GM08714 (cell line): ENCODE data around the gene FBXO11.

Experiments used
- H3K4me3 ChIP-seq: fragments of 200-500 bp; sonication (Bioruptor generic); 2 replicates; pipeline ENCODE4 v1.5.1; 2014; ENCODE audit warnings: mild to moderate bottlenecking, low read length, inconsistent platforms
- ZNF274 ChIP-seq: IDR thresholded peaks from 2 replicates; pipeline ENCODE4 v1.6.1; 2012; ENCODE audit warnings: mild to moderate bottlenecking, low read depth, low read length

Gene FBXO11

DNA sequence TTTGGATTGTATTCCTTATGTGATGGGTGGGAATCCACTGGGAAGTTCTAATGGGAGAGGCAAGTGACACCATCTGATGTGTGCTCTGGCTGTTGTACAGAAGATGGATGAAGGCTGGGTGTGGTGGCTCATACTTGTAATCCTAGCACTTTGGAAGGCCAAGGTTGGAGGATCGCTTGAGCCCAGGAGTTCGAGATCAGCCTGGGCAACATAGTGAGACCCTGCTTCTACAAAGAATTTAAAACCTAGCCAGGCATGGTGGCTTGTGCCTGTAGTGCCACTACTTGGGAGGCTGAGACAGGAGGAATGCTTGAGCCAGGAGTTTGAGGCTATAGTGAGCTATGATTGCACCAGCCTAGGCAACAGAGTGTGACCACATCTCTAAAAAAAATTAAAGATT is 134.0 kb downstream of the FBXO11 start:
- H3K4me3 ChIP-seq = no peak overlapping the region
- TF ChIP-seq ZNF274 = no peak

DNA sequence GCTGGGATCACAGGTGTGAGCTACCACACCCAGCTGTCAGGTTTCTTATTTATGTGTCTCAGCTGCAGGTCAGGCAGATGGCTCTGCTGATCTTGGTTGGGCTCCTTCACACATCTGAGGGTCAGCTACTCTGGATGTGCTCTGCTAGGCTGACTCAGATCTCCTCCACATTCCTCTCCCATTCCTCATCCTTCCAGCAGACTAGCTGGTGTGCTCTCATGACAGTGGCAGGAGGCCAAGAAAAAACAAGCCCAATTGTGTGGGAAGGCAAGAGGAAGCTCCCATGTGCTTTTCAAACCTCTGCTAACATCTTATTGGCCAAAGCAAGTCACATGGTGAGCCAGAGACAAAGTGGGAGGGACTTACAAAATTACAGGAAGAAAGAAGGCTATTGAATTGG is 135.1 kb downstream of the FBXO11 start:
- H3K4me3 ChIP-seq = no peak overlapping the region
- TF ChIP-seq ZNF274 = no peak

DNA sequence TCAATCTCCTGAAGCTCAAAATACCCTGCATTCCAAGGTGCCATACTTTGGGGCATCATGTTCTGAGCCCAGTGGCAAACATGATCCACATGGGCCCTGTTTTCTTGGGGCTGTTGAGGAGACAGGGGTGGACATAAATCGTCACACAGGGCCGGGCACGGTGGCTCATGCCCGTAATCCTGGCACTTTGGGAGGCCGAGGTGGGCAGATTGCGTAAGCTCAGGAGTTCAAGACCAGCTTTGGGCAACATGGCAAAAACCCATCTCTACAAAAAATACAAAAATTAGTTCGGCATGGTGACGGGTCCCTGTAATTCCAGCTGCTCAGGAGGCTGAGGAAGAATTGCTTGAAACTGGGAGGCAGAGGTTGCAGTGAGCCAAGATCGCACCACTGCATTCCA is 137.0 kb downstream of the FBXO11 start:
- TF ChIP-seq ZNF274 = no peak
- H3K4me3 ChIP-seq = no peak overlapping the region

DNA sequence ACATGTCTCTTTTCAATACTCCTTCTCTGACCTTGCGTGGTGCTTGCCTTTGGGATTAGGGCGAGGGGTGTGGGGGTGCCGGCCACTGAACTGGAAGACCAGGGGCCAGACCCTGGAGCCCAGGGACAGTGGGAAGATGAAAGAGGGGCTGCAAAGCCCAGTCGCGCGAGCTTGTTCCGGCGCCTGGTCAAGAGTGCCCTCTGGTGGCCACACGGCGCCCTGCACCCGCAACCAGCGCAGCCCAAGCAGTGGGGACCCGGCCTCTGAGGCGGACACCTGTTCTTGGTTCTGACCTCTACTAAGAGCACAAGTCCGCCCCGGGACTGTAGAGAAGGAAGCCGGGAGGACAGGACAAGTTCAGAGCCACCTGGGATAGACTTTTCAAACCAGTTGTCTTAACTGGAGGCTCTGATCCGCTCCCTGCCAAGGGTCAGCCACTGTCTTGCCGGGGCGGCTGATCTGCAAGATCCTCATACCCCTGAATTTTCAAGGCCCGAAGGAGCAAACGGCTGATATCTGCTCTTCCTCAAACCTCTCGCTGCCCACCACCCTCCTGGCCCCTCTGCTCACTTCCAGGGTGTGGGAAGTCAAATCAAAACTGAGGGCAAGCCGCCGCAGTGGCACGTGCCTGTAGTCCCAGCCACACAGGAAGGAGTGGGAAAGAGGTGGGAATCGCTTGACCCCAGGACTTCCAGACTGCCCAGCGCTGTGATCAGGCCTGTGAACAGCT is 138.3 kb downstream of the FBXO11 start:
- no peak overlapping the region for H3K4me3 ChIP-seq
- no peak for TF ChIP-seq ZNF274

DNA sequence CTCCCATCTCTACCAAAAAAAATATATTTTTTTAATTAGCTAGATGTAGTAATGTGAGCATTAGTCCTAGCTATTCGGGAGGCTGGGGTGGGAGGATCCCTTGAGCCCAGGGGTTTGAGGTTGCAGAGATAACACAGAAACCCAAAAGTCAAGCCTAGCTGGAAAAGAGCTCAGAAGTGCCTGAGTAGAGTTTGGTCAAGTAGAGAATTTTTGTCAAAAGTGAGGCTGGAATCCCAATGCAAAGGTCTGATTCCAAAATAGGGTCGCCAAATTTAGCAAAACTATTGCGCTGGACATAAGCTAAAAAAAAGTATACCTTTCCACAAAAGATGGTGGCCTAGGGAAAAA is 138.8 kb downstream of the FBXO11 start:
- H3K4me3 ChIP-seq = no peak overlapping the region
- TF ChIP-seq ZNF274 = no peak

DNA sequence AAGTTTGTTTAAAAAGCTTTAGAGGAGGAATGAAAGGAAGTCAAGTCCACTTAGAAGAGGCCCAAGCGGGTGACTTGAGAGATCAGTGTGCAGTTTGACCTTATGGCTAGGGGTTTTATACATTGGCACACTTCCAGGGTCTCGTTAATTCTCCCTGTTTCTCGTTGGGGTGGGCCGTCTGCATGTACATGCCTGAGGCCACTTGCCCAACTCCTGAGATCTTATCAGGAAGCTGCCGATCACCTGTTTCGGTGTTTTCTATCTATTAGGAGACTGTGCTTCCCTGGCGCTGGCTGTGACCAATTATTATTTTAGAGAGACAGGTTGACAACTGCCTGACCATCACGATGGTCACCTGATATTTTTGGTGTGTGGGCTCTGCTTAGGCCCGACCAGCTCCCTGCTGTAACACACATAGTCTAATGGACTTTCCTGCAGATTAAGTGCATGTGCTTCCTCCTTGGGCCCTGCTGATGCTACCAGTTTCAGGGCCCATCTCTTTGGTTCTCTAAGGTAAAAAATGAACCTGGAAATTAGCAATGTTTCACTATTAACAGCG is 154.4 kb downstream of the FBXO11 start:
- H3K4me3 ChIP-seq = no peak overlapping the region
- TF ChIP-seq ZNF274 = no peak

DNA sequence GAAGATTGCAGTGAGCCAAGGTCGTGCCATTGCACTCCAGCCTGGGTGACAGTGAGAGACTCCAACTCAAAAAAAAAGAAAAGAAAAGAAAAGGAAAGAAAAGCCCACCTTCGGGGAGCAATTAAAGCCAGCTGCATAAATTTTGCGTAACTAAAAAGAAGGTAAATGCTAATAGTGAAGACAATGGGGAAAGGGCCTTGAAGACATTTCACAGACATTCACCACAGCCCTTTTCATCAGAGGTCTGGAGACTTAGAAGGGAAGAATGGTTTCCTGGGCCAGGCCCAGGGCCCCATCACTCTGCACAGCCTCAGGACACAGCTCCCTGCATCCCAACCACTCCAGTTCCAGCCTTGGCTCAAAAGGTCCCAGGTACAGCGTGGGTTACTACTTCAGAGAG is 158.4 kb downstream of the FBXO11 start:
- no peak overlapping the region for H3K4me3 ChIP-seq
- TF ChIP-seq ZNF274 = no peak

DNA sequence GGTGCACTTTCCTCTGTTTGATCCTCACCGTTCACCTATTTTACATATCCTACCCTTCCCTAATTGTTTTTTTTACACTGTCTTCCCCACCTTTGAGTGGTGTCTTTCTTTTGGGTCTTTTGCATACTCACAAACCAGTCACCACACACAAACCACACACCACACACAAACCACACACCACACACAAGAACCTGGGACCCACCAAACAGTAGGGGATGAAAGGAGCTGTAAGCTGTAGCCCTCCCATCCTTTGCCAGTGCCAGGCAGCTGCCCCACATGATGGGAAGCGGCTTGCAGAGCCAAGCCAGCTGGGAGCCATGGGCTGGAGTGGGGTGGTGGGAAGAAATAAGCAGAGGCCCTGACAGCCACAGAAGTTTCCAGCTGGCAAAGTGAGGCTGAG is 162.2 kb downstream of the FBXO11 start:
- H3K4me3 ChIP-seq = no peak overlapping the region
- no peak for TF ChIP-seq ZNF274

DNA sequence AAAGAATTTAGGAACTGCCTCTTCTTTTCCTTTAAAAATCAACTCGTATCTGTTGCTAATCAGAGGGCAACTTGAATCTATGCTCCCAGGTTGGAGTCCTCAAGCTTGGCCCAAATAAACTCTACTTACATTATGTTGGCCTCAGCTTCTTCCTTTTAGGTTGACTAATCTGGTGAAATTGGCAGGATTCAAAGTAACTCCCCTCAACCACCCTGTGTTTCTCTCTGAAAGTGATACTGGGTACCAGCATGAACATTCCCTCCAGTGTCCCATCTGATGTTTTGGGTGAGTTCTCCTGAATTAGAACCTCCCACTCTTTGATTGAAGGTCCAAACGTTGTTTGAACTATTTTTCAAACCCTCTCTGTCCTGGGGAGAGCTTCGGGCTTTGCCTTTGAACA is 164.7 kb downstream of the FBXO11 start:
- H3K4me3 ChIP-seq = no peak overlapping the region; the same call in 1 of the 2 replicates
- no peak for TF ChIP-seq ZNF274

DNA sequence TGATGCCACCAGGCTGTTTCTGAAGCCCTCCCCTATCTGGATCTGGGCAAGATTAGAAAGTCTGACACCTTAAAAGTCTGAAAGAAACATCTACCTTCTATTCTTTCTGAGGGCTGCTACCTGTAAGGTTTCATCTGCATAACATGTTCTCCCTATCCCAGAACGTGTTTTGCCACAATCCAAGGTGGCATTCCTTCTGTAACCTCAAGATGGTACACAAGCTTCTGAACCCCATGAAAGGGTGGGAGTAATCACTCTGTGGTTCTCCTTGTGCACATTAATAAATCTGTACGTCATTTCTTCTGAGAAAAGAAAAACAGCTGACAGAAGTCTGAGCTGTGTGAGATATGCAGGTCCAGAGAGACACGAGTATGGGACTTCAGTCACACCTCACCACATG is 165.2 kb downstream of the FBXO11 start:
- no peak for TF ChIP-seq ZNF274
- no peak overlapping the region for H3K4me3 ChIP-seq
